ENCODE measurements around the gene IDH3G. TPM values are rescaled to one million over a fixed set of nuclear protein-coding genes. Genes with fewer than 3 reads are reported as not detected.

IDH3G gene
- total and polyA plus RNA-seq, 9 donors = 30.6 to 62.4 (median 53.9) TPM

DNA sequence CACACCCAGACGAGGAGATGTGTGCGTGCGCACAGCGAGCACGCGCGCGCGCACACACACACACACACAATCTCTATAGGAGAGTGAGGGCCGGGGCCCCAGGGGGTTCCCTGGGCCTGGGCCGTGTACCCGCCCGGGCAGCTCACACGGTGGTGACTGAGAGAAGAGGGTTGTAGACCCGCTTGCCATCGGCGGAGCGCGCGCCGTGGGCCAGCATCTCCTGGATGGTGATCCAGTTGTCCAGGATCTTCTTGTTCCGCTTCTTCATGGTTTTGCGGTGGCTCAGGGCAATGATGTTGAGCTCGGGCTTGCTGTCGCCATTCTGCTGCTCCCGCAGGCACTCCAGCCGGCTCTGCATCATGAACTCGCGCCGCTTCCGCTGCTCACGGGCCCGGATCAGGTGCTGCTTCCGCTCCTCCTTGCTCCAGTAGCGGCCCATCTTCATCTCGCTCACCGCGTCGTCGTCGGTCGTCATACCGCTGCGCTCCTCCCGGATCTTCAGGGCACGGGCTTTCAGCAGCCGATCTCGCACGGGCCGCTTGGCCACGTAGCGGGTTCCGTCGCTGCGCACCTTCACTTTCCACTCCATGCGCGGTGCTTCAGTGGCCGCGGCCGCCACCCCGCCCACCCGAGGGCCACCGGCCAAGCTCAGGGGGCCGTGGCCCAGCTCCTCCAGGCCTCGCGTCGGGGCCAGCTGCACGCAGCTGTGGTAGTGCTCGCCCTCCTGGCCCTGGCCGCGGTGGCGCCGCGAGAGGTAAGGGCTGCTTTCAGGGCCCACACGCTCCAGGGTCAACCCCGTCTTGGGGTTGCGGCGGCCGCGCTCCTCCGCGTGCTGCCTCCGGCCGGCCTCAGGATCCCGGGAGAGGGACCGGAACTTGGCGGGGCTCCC, 9.3 kb upstream of the IDH3G start:
- no peak for DNase-seq
- Histone ChIP-seq H3K4me1 (ENCODE audit: control insufficient read depth, insufficient read depth, low read length) (no peaks in the 10 kb centered on the region), H3K9me3 (replicated peaks; ENCODE audit: control insufficient read depth, low read depth, low read length) (no peaks in the 10 kb centered on the region), H3K36me3 (ENCODE audit: control insufficient read depth, insufficient read depth, low read length) (peaks cover 9% of the 10 kb centered on the region), H3K4me3 (ENCODE audit: low read length) (no peak overlapping the region), H3K27me3 (ENCODE audit: control insufficient read depth, insufficient read depth, low read length) (peaks cover 2% of the 10 kb centered on the region), H3K27ac (ENCODE audit: low read length) (no peak overlapping the region)
- 91% methylated on average over 73 of the region's 87 CpGs for WGBS (ENCODE audit: insufficient coverage)

DNA sequence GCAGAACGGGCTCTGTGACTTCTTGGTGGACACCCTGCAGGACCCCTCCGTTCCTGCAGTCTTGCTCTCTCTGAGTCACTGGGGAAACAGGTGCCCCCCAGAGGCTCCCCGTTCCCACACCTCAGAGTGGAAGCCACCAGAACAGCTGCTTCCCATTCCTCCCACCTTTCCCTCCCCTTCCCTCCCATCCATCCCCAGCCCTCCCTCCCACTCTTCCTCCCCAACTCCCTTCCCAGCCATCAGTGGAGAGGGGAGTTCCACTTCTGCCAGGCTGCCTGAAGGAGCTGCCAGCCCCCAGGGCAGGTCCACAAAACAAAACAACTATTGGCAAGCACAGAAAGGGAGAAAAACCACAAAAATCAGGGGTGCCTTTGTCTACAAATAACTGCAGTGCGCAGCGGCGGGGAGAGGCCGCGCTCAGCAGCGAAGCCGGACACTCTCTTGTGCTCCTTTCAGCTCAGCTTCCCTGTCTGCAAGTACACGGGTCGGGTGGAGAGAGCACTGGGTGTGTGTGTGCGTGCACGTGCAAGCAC, 8.4 kb upstream of the IDH3G start:
- Histone ChIP-seq H3K4me1 (ENCODE audit: control insufficient read depth, insufficient read depth, low read length) (no peaks in the 10 kb centered on the region), H3K27ac (ENCODE audit: low read length) (no peak overlapping the region), H3K36me3 (ENCODE audit: control insufficient read depth, insufficient read depth, low read length) (peaks cover 13% of the 10 kb centered on the region), H3K9me3 (replicated peaks; ENCODE audit: control insufficient read depth, low read depth, low read length) (no peaks in the 10 kb centered on the region), H3K27me3 (ENCODE audit: control insufficient read depth, insufficient read depth, low read length) (peaks cover 3% of the 10 kb centered on the region), H3K4me3 (ENCODE audit: low read length) (no peak overlapping the region)
- WGBS (ENCODE audit: insufficient coverage) = 60% methylated on average over 9 of the region's 14 CpGs
- DNase-seq = no peak

DNA sequence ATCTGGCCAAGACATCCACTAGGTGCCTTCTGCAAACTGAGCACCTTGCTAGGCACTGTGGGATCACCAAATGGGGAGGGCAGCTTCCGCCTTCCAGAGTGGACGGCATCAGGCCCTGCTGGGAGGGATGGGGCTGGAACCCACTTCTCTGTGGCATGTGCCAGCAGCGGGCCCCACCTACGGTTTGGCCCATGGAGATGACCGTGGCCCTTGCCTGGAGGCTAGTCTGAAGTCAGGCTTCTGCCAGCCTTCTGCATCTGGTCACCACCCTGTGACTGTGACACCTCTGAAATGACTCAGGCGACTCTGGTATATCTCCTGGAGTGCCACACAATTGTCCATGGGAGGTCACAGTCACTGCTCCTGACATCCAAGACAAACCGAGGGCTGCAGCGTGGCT, 7.5 kb upstream of the IDH3G start:
- 87% methylated on average over 8 of the region's 8 CpGs for WGBS (ENCODE audit: insufficient coverage)
- Histone ChIP-seq H3K27ac (ENCODE audit: low read length) (no peak overlapping the region), H3K4me3 (ENCODE audit: low read length) (no peak overlapping the region), H3K9me3 (replicated peaks; ENCODE audit: control insufficient read depth, low read depth, low read length) (no peaks in the 10 kb centered on the region), H3K27me3 (ENCODE audit: control insufficient read depth, insufficient read depth, low read length) (peaks cover 3% of the 10 kb centered on the region), H3K36me3 (ENCODE audit: control insufficient read depth, insufficient read depth, low read length) (peaks cover 13% of the 10 kb centered on the region), H3K4me1 (ENCODE audit: control insufficient read depth, insufficient read depth, low read length) (no peaks in the 10 kb centered on the region)
- no peak for DNase-seq

GRCh38 chrX:153800746-153801145, 6.6 kb upstream of the IDH3G start:
- H3K27me3 ChIP-seq (ENCODE audit: control insufficient read depth, insufficient read depth, low read length) = peaks cover 3% of the 10 kb centered on the region
- DNase-seq = no peak
- H3K4me3 ChIP-seq (ENCODE audit: low read length) = no peak overlapping the region
- 96% methylated on average over 4 of the region's 7 CpGs for WGBS (ENCODE audit: insufficient coverage)
- no peak overlapping the region for H3K27ac ChIP-seq (ENCODE audit: low read length)
- H3K36me3 ChIP-seq (ENCODE audit: control insufficient read depth, insufficient read depth, low read length) = peaks cover 19% of the 10 kb centered on the region
- H3K4me1 ChIP-seq (ENCODE audit: control insufficient read depth, insufficient read depth, low read length) = peaks cover 4% of the 10 kb centered on the region
- no peaks in the 10 kb centered on the region for H3K9me3 ChIP-seq (replicated peaks; ENCODE audit: control insufficient read depth, low read depth, low read length)

- H3K4me3 ChIP-seq (ENCODE audit: low read length) = no peak overlapping the region
- H3K36me3 ChIP-seq (ENCODE audit: control insufficient read depth, insufficient read depth, low read length) = peaks cover 19% of the 10 kb centered on the region
- WGBS (ENCODE audit: insufficient coverage) = 71% methylated on average over 12 of the region's 16 CpGs
- H3K27me3 ChIP-seq (ENCODE audit: control insufficient read depth, insufficient read depth, low read length) = peaks cover 3% of the 10 kb centered on the region
- DNase-seq = no peak
- no peak overlapping the region for H3K27ac ChIP-seq (ENCODE audit: low read length)
- peaks cover 9% of the 10 kb centered on the region for H3K4me1 ChIP-seq (ENCODE audit: control insufficient read depth, insufficient read depth, low read length)
- H3K9me3 ChIP-seq (replicated peaks; ENCODE audit: control insufficient read depth, low read depth, low read length) = no peaks in the 10 kb centered on the region
Observed at GRCh38 chrX:153800177-153800722, 6.1 kb upstream of the IDH3G start.

GRCh38 chrX:153799326-153799725, 5.2 kb upstream of the IDH3G start:
- H3K36me3 ChIP-seq (ENCODE audit: control insufficient read depth, insufficient read depth, low read length) = peaks cover 19% of the 10 kb centered on the region
- no peak overlapping the region for H3K4me3 ChIP-seq (ENCODE audit: low read length)
- 71% methylated on average over 3 of the region's 5 CpGs for WGBS (ENCODE audit: insufficient coverage)
- H3K27ac ChIP-seq (ENCODE audit: low read length) = no peak overlapping the region
- H3K4me1 ChIP-seq (ENCODE audit: control insufficient read depth, insufficient read depth, low read length) = peaks cover 11% of the 10 kb centered on the region
- DNase-seq = no peak
- H3K9me3 ChIP-seq (replicated peaks; ENCODE audit: control insufficient read depth, low read depth, low read length) = no peaks in the 10 kb centered on the region
- peaks cover 3% of the 10 kb centered on the region for H3K27me3 ChIP-seq (ENCODE audit: control insufficient read depth, insufficient read depth, low read length)

DNA sequence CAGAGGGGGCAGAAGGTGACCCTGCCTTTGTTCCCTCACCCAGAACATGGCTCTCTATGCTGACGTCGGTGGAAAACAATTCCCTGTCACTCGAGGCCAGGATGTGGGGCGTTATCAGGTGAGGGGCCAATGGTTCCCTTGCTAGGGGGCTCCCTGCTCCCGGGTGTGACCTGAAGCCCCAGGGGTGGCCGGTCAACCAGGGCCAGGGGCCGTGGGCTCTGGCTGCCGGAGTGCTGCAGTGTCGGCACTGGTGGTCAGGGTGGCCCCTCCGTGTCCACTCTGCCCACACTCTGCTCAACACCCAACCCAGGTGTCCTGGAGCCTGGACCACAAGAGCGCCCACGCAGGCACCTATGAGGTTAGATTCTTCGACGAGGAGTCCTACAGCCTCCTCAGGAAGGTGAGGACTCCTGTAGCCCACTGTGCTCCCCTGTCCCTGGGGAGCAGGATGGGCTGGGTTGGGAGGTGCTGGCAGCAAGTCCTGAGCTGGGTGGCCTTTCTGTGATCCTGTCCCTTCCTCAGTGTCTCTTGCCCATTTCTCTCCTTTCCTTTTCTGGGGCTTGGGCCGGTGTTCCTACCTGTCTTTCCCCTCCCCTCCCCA, 3.3 kb upstream of the IDH3G start:
- WGBS (ENCODE audit: insufficient coverage) = 88% methylated on average over 15 of the region's 15 CpGs
- H3K4me1 ChIP-seq (ENCODE audit: control insufficient read depth, insufficient read depth, low read length) = peaks cover 19% of the 10 kb centered on the region

GRCh38 chrX:153794897-153795816, 982 bp upstream of the IDH3G start:
- Histone ChIP-seq H3K36me3 (ENCODE audit: control insufficient read depth, insufficient read depth, low read length) (peaks cover 28% of the 10 kb centered on the region), H3K4me3 (ENCODE audit: low read length) (peak overlapping the region; percentile 79), H3K9me3 (replicated peaks; ENCODE audit: control insufficient read depth, low read depth, low read length) (no peaks in the 10 kb centered on the region), H3K4me1 (ENCODE audit: control insufficient read depth, insufficient read depth, low read length) (peaks cover 21% of the 10 kb centered on the region), H3K27ac (ENCODE audit: low read length) (peak overlapping the region; percentile 97), H3K27me3 (ENCODE audit: control insufficient read depth, insufficient read depth, low read length) (peaks cover 6% of the 10 kb centered on the region)
- 31% methylated on average over 45 of the region's 47 CpGs for WGBS (ENCODE audit: insufficient coverage)
- no peak for DNase-seq

More for the DNA sequence above, 3.3 kb upstream of the IDH3G start:
- Histone ChIP-seq H3K9me3 (replicated peaks; ENCODE audit: control insufficient read depth, low read depth, low read length) (no peaks in the 10 kb centered on the region), H3K27me3 (ENCODE audit: control insufficient read depth, insufficient read depth, low read length) (peaks cover 3% of the 10 kb centered on the region), H3K4me3 (ENCODE audit: low read length) (no peak overlapping the region), H3K27ac (ENCODE audit: low read length) (no peak overlapping the region), H3K36me3 (ENCODE audit: control insufficient read depth, insufficient read depth, low read length) (peaks cover 19% of the 10 kb centered on the region)
- DNase-seq = no peak

- peaks cover 23% of the 10 kb centered on the region for H3K36me3 ChIP-seq (ENCODE audit: control insufficient read depth, insufficient read depth, low read length)
- DNase-seq = peak; percentile 34
- H3K9me3 ChIP-seq (replicated peaks; ENCODE audit: control insufficient read depth, low read depth, low read length) = no peaks in the 10 kb centered on the region
- WGBS (ENCODE audit: insufficient coverage) = 44% methylated on average over 3 of the region's 7 CpGs
- peaks cover 21% of the 10 kb centered on the region for H3K4me1 ChIP-seq (ENCODE audit: control insufficient read depth, insufficient read depth, low read length)
- H3K4me3 ChIP-seq (ENCODE audit: low read length) = peak overlapping the region; percentile 79
- peaks cover 4% of the 10 kb centered on the region for H3K27me3 ChIP-seq (ENCODE audit: control insufficient read depth, insufficient read depth, low read length)
- peak overlapping the region; percentile 97 for H3K27ac ChIP-seq (ENCODE audit: low read length)
Observed at GRCh38 chrX:153793291-153793690, 884 bp downstream of the IDH3G start.
